Measurements from ENCODE around the gene IMMT.

The IMMT gene

DNA sequence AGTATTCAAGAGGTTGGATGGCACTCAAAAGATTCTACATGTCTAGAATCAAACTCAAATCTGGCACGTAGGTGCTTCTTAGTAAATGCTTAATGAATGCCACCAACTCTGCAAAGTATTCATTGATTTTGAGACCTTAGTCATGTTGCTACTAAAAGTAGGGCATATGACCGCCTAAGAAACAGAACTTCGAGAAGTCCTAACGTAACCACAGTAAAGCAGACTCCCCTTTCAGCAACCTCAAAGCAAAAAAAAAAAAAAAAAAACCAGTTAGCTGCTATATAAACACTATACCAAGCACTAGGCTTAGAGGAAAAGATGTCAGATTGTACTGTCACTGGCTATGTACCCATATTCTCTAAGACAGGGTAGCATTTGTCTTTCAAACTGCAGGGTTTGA lies 55.3 kb downstream of the IMMT start:
- DNase-seq: no peak

DNA sequence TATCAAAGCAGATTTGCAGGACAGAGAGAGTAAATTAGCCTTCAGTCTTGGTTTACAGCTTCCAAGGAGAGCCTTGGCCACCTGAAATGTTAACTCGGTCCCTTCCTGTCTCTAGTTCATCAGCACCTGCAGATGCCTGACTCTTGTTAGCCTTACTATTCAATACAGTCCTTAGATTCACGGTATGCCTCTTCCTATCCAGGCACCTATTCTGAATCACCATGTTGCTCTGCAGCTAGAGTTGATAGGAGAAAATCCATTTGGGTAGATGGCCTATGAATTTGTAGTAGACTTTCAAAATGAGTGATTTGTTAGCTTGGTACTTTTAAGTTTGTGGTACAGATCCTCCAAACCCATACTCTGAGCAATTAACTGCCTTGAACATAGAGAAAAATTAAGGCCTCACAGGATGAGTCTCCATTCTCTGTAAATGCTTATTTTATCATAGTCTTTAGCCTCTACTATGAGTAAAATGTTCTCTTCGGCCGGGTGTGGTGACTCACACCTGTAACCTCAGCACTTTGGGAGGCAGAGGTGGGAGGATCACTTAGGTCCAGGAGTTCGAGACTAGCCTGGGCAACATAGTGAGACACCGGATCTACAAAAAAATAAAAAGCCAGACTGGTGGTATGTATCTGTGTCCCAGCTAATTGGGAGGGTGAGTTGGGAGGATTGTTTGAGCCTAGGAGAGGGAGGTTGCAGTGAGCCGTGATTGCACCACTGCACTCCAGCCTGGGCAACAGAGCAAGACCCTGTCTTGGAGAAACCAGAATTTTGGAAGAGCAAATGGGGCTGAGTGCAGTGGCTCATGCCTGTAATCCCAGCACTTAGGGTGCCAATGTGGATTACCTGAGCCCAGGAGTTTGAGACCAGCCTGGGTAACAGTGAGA lies 56.3 kb downstream of the IMMT start:
- DNase-seq: no peak

DNA sequence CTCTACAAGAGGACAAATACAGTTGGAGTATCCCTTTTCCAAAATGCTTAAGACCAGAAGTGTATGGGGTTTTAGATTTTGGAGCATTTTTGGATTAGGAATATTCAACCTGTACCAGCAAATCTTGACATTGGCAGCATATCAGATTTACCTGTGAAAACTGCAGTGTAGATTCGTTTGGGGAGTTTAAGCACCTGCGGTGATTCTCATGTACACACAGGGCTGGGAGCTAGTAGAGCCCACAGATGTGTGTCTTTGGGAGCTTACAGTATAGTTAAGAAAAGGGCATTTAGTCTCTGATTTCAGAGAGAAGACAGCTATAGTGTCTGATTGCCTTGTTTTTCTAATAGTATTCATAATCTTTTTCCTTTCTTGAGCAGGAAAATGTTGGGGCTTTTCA lies 59.1 kb downstream of the IMMT start:
- DNase-seq: no peak

DNA sequence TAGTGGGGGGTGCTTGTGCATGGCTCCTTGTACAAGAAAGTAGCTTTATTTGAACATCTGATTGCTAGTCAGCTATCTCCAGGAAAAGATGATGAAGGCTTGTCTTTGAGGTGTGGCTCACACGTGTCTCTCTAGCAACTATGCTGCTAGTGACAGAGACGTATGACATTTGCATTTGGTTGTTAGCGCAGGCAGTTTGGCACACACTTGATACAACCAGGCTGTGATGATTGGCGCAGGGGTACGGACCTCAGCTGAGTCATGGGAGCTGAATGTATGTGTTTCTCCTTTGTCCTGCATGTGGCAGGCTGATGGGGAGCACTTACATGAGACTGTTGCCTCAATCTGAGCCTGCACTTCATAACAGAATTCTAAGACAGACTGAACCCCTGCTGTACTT lies 59.6 kb downstream of the IMMT start:
- no peak for DNase-seq

DNA sequence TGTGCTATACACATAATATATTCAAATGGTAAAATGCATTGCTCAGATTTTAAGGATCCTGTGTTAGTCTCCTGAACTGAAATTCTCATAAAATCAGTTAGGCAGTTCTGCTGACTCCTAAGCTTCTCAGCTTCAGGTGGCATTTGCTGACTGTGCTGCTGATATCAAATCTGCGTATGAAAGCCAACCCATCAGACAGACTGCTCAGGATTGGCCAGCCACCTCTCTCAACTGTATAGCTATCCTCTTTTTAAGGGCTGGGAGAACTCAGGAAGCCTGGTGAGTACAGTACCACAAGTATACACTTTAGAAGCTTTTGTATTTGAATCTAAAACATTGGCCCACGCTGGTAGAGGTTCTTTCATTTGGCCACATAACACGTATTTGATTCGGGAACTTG lies 60.6 kb downstream of the IMMT start:
- DNase-seq: no peak

DNA sequence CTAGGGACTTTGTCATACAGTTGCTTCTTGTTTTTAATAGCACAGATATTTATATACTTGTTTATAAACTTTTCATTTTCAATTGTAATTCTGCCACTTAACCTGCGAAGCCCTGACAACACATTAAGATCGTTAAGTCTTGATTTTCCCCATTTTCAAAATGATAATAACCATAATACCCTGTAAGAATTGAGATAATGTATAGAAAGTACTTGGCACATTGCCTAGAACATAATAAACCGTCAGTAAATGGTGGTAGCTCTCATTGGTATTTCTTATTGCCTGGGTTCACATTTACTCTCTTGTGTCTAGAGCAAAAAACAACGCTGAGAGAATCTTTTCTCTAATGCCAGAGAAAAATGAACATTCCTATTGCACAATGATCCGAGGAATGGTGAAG lies 70.6 kb downstream of the IMMT start:
- DNase-seq: no peak

DNA sequence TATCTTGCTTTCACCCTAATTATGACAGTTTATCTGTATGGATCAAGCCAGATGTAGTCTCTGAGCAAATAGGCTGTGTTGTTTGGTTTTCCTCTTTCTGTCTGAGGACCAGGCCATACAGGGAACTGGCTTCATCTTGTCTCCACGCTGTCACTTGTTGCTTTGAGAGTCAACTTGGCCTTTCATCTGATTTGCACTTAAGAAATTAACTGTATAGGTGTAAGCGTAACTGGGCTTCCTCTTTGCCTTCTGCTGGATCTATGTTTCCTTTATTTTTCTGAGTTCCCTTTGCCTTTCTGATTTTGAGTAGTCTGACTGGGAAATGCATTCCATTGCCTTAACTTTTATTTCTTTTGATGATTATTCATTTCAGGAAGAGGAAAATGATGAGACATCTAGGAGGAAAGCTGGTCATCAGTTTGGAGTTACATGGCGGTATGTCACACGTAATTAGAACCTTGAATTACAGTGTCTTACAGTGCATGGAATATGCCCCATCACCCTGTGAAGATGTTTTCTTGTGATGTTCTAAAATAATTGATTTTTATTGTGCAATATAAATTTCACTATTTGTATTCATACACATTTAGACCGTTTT lies 71.8 kb downstream of the IMMT start:
- no peak for DNase-seq

DNA sequence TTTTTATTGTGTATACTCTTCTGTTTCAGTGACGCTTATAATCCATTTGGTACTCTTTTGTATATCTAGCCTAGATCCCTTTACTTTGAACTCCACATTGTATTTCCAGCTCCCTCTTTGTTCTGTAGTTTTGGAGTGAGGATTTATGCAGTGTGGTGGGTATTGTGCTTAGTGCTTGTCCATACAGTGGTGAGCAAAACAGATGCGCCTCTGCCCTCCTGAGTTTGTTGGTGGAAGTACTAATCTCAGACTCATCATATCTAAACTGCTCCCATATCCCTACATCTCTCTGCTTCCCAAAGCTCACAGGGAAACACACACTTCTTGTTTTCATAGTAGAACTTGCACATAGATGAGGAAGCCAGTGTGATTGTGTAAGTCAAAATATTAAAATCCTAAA lies 77.1 kb downstream of the IMMT start:
- no peak for DNase-seq

DNA sequence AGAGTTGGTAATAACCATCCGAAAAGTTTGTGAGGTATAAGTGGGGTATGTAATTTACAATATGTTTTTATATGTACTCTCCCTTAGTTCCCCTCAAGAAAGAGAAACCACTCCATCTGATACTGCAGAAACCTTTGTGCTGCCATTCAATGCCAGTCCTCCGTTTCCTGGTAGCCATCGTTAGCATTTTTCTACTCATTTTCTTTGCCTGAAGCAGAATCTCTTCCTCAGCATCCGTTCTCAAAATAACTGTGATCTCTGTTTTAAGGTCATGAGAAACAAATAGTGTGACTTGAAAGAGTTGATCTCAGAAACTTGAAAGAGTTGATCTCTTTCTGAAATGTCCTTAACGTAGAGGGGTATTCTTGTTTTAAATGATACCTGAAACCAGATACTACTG lies 88.2 kb downstream of the IMMT start:
- DNase-seq: no peak

DNA sequence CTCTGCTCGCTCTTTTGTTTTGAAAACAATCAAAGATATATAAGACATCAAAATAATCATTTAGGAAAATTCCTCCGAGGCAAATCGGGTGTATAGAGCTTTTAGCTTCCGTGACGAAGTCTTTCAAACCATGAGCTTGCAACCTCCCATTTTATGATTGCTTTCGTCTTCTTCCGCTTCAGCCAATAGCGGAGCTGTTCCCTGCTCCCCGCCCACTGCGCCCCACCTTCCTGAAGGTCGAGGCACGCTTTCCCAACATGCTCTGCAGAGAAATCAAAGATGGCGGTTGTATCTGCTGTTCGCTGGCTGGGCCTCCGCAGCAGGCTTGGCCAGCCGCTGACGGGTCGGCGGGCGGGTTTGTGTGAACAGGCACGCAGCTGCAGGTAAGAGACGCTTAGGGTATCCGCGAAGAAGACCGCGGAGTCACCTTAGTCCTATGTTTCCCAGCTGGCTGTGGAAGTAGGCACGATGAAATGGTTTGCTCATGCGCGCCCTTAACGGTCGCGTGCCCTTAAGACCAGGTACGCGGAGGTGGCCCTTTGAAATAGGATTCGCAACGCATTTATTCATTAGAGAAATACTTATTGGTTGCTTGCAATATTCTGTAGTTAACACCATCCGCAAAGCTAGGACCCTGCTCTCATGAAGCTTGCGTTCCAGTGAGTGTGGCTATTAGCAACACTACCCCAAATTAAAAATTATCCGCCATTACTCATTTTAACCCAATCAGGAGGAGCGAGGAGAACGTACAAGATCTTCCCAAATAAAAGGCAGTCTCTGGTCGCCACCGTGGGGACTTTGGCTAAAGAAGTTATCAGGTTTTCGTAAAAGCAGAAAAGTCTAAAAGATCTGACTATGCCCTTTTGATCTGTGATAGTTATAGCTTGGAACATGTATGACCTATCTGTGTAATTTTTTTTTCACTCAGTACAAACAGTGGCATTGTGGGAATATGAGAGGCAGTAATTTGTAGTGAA lies 89.0 kb downstream of the IMMT start, which contains the start of gene PTCD3:
Gene PTCD3 (plus strand): TSS at position 267 of the 977 bp plus-strand sequence. CDS start 13 bp downstream, at position 280.
- peak; percentile 95 for DNase-seq

DNA sequence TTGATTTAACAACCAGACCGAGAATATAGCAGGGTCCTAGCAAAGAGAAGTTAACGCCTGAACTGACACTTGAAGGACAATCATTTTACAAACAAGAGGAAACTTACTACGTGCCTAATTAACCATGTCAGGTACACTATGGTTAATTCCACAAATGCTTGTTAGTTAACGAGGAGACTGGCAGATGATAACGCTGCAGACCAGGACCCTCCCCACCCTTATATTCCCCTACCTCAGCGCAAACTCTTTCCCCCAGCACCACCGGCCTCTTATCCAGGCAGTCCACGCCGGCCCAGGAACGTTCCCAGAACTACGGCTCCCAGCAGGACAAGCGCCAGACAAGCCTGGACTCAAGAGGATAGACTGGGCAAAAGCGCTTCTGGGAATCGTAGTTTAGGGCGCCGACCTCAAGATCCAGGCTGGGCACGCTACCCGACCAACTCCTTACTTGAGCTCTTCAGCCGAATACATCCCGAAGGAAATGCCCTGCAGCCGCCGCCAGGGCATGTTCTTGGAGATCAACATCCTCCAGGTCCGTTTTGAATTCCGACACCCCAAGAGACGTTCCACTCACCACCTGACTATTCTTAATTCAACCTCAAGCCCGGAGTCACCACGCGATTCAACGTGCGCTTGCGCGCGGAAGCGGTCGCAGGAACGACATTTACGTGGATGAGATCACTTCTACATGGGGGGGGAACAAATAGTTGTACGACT lies 89.9 kb downstream of the IMMT start, which contains the start of gene POLR1A:
Gene POLR1A (minus strand): TSS at position 635 of the 717 bp plus-strand sequence. CDS start 110 bp downstream, at position 525.
- peak; percentile 92 for DNase-seq

DNA sequence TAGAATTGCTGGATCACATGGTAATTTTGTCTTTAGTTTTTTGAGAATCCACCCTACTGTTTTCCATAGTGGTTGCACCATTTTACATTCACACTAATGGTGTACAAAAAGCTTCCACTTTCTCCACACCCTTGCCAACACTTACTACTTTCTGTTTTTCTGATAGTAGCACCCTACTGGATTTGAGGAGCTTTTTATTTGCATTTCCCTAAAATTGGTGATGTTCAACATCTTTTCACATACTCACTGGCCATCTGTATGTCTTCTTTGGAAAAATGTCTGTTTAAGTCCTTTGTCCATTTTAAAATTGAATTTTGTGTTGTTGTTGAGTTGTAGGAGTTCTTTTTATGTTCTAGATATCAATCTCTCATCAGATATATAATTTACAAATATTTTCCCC lies 93.1 kb downstream of the IMMT start:
- DNase-seq: no peak

DNA sequence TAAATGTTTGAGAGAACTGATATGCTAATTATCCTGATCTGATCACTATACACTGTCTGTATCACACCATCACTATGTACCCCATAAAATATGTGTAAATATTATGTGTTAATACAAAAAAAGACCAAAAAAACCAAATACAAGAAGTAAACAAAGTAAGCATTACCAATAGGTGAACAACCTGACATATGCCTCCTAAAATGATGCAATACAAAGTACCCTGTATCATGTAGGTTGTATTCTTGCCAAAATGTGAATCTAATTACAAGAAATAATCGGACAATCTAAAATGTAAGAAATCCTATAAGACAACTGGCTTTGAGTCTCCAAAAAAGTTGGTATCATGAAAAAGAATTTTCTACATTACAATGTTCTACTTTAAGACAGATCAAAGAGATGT lies 97.3 kb downstream of the IMMT start:
- no peak for DNase-seq

DNA sequence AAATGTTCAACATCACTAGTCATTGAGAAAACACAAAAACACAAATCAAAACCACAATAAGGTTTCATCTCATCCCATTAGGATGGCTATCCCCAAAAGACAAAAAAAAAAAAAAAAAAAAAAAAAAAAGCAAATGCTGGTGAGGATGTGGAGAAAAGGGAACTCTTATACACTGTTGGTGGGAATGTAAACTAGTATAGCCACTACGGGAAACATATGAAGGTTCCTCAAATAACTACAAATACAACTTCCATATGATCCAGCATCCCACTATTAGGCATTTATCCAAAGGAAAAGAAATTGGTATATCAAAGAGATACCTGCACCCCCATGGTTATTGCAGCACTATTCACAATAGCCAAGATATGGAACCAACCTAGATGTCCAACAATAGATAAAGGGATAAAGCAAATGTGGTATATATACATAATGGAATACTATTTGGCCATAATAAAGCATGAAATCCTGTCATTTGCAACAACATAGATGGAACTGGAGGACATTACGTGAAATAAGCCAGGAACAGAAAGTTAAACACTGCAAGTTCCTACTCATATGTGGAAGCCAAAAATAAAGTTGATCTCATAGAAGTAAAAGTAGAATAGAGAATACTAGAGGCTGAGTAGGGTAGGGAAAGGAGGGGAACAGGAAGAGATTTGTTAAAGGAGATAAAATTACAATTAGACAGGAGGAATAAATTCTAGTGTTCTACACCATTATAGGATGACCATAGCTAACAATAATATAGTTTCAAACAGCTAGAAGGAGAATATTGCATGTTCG lies 98.0 kb downstream of the IMMT start:
- no peak for DNase-seq

DNA sequence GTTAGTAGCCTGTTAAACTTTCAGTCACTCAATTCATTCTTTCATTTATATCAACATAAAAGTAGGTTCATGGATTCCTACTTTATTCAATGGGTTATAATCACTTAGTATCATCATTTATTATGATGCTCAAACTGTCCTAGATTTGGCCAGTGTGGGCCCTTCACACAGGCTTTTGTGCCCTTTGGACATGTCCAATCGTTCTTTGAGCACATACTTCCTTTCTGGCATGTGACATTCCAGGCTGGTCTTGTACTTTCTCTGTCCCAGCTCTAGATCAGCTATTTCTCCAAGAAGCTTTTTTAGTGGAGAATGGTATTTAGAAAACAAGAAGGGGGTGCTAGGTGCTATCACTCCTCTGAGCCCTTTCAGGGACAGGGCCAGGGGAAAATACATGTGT lies 101.0 kb downstream of the IMMT start:
- no peak for DNase-seq

Data from EL (cell line).